Transverse colon (tissue), 4 donors: ENCODE results near the gene GPR179. TPM values are rescaled to one million over a fixed set of nuclear protein-coding genes. Genes with fewer than 3 reads are reported as not detected.

Experiments
- DNase-seq: peaks from one replicate; pipeline ENCODE4 v3.0.0-alpha.2; 2019
- H3K27ac ChIP-seq, 4 donors: fragments of 200-600 bp; sonication (generic); 2 replicates each; pipeline ENCODE4 v1.5.1; 2016 to 2018; ENCODE audit warnings: inconsistent platforms in 4 of 4
- H3K27me3 ChIP-seq: fragments of 200-600 bp; sonication (generic); 2 replicates; pipeline ENCODE4 v1.5.1; 2017; ENCODE audit warnings: inconsistent platforms
- H3K36me3 ChIP-seq, 4 donors: fragments of 200-600 bp; sonication (generic); 2 replicates each; pipeline ENCODE4 v1.5.1; 2017 to 2019; ENCODE audit warnings: inconsistent platforms in 4 of 4
- H3K4me1 ChIP-seq, 4 donors: fragments of 200-600 bp; sonication (generic); 2 replicates each; pipeline ENCODE4 v1.5.1; 2017 to 2020; ENCODE audit warnings: inconsistent platforms in 4 of 4
- H3K4me3 ChIP-seq, 4 donors: fragments of 200-600 bp; sonication (generic); 1 replicate in 1 of 4; 2 replicates in 3 of 4; pipeline versions ENCODE4 v1.5.1 to v1.6.1; 2017 to 2019; ENCODE audit warnings: inconsistent platforms in 4 of 4
- H3K9me3 ChIP-seq, 2 donors: fragments of 200-600 bp; sonication (generic); 2 replicates each; pipeline ENCODE4 v1.5.1; 2017 to 2019; ENCODE audit warnings: inconsistent platforms in 2 of 2
- CTCF ChIP-seq, 5 experiments: fragments of 200-600 bp in 3 of 5; fragments of 450-650 bp in 2 of 5; sonication (generic) in 3 of 5; IDR thresholded peaks; 1 replicate in 2 of 5; 2 replicates in 3 of 5; pipeline ENCODE4 v1.5.1; 2016 to 2017; ENCODE audit warnings: antibody characterized with exemption in 5 of 5, inconsistent platforms in 3 of 5, mild to moderate bottlenecking in 2 of 5, moderate library complexity in 1 of 5
- EP300 ChIP-seq: sonication (generic); formaldehyde crosslinking; IDR thresholded peaks from one replicate; pipeline ENCODE4 v1.6.1; 2017; ENCODE audit warnings: antibody characterized with exemption, low read depth
- POLR2A ChIP-seq: fragments of 450-650 bp; IDR thresholded peaks from one replicate; pipeline ENCODE4 v1.6.1; 2016; ENCODE audit warnings: antibody characterized with exemption, mild to moderate bottlenecking, moderate library complexity
- POLR2AphosphoS5 ChIP-seq, 3 donors: sonication (generic); formaldehyde crosslinking; IDR thresholded peaks; one replicate each; pipeline ENCODE4 v1.6.1; 2016; ENCODE audit warnings: antibody characterized with exemption in 3 of 3
- WGBS, 2 donors: methylation state at CpG; one replicate each; pipeline ENCODE4 v1.1.5; 2018; ENCODE audit warnings: low coverage in 1 of 2; 5-methylcytosine and 5-hydroxymethylcytosine counted together
- in situ Hi-C, 4 donors: fragments of 200-750 bp; cut with MboI; loops; one replicate each; pipeline versions ENCODE4 v1.15.0 to v1.15.1; 2017; ENCODE audit warnings: low sequenced_read_pairs in 3 of 4, low pct_ligation_motif_present in 1 of 4, low pct_unique_long_range_greater_than_20kb in 1 of 4
- intact Hi-C: fragments of 100-400 bp; cut with DNase I; formaldehyde crosslinking; loops from one replicate; pipeline ENCODE4 v1.15.1; 2023; ENCODE audit warnings: low total_unique reads
- total RNA-seq, 4 donors: library from RNA; depleted of rRNA; stranded (reverse); fragments of >200 nt; gene quantifications; one replicate each; pipeline ENCODE4 v1.1.0, GENCODE V29; 2016

GPR179 gene
- total RNA-seq, 4 donors from 2014 or later, result under 0.01 to 0.16 TPM; not detected in 2

DNA sequence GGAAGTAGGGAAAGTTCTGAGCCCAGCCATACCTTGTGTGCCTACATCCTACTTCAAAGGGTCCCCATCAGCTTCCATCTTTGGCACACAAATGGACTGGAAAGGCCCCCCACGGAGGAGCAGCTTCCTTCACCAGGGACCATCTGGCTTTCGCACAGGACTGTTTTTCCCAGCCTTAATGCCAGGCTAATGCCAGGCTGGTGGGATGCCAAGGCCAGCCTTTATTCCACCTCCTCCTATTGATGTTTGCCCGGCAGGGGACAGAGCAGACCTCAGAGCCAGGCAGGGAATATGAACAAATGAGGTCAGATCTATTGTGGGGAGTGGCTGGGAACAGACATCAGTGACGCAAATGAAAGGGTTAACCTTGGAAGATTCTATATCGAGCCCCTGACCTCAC, 5.7 kb downstream of the GPR179 start:
- Histone ChIP-seq H3K9me3 (no peaks in the 10 kb centered on the region), H3K4me1 (peaks cover 0 to 3% (median 0%) of the 10 kb centered on the region in 4 donors), H3K27ac (no peak overlapping the region), H3K36me3 (no peaks in the 10 kb centered on the region), H3K4me3 (no peak overlapping the region), H3K27me3 (peaks cover 4% of the 10 kb centered on the region)
- WGBS, 2 donors, result 72 to 75% methylated on average over 3 to 5 of the region's 5 CpGs
- TF ChIP-seq CTCF (IDR thresholded peaks at IDR 0.05), result no peak
- no peak for TF ChIP-seq POLR2AphosphoS5 (IDR thresholded peaks at IDR 0.05)
- no peak for TF ChIP-seq POLR2A
- TF ChIP-seq EP300, result no peak
- DNase-seq, result no peak
- intact Hi-C loops, result no loop called here
- in situ Hi-C loops, result no loop called here

DNA sequence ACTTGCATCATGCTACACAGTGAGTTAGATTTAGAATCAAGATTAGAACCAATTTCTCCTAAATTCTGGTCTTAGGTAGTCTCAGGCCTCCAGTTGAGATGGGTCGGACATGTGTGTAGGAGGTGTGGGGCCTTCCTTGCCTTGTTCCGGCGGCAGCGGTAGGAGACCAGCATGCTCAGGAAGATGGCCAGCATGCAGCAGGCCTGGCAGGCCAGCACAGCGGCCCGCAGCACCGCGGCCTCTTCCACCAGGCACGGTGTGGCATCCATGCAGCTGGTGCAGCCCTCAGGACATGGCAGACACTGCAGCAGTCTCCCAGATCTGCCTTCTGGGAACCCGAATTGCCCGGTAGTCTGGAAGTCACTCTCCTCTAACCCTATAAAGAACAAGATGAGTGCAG, 6.9 kb downstream of the GPR179 start:
- peaks cover 7% of the 10 kb centered on the region for H3K27me3 ChIP-seq

DNA sequence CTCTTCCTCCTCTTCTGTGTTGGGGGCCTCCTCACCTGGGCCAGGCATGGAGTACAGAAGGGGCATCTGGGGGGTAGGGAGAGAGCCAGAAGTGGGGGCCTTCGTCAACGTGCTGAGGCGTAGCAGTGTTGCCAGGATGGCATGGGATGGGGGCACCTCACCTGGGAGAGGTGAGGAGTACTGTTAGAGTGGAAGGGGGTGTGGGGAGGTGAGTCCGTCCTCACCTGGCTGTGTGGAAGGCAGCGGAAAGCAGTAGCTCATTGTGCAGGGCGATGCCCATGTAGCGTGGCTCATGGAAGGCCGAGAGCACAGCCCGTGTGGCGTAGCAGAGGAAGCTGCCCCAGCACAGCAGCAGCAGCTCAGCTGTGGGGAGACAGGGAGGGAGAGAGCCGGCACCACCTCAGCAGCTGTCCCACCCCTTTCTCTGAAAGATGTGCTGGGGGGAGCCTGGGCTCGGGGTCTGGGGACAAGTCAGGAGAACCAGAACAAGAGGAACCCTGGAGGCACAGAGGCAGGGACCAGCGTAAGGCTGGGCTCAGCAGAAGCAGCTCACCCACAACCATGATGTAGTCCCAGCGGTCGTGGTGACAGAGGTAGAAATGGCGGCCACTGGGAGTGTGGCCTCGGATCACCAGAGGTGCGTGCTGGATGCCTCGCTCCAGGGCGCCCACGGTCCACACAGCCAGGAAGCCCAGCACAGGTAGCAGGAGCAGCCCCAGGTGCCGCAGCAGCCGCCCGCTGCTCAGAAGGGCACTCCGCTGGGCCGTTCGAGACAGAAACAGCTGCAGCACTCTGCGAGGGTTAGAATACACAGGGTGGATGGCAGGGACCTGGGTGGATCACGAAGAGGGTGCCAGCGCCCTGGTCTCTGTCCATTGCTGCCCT, 9.0 kb downstream of the GPR179 start:
- Histone ChIP-seq H3K36me3 (no peaks in the 10 kb centered on the region), H3K27me3 (peaks cover 15% of the 10 kb centered on the region), H3K4me1 (no peaks in the 10 kb centered on the region), H3K27ac (no peak overlapping the region), H3K4me3 (no peak overlapping the region), H3K9me3 (no peaks in the 10 kb centered on the region)
- 60 to 87% methylated on average over 1 to 29 of the region's 30 CpGs for WGBS, 2 donors
- DNase-seq, result no peak
- TF ChIP-seq POLR2A (no peak), CTCF (IDR thresholded peaks at IDR 0.05) (no peak), EP300 (no peak), POLR2AphosphoS5 (IDR thresholded peaks at IDR 0.05) (no peak)
- in situ Hi-C loops, result no loop called here
- intact Hi-C loops, result no loop called here

More for the DNA sequence above, 6.9 kb downstream of the GPR179 start:
- Histone ChIP-seq H3K27ac (no peak overlapping the region), H3K36me3 (no peaks in the 10 kb centered on the region), H3K9me3 (no peaks in the 10 kb centered on the region), H3K4me1 (peaks cover 0 to 3% (median 0%) of the 10 kb centered on the region in 4 donors), H3K4me3 (no peak overlapping the region)
- no peak for DNase-seq
- TF ChIP-seq CTCF (IDR thresholded peaks at IDR 0.05), result no peak
- no peak for TF ChIP-seq EP300
- no peak for TF ChIP-seq POLR2AphosphoS5 (IDR thresholded peaks at IDR 0.05)
- TF ChIP-seq POLR2A, result no peak
- intact Hi-C loops (no loop called here), in situ Hi-C loops (no loop called here)
- 98% methylated on average over 5 of the region's 11 CpGs; no CpG with 5 or more reads in 1 of the 2 donors for WGBS, 2 donors

DNA sequence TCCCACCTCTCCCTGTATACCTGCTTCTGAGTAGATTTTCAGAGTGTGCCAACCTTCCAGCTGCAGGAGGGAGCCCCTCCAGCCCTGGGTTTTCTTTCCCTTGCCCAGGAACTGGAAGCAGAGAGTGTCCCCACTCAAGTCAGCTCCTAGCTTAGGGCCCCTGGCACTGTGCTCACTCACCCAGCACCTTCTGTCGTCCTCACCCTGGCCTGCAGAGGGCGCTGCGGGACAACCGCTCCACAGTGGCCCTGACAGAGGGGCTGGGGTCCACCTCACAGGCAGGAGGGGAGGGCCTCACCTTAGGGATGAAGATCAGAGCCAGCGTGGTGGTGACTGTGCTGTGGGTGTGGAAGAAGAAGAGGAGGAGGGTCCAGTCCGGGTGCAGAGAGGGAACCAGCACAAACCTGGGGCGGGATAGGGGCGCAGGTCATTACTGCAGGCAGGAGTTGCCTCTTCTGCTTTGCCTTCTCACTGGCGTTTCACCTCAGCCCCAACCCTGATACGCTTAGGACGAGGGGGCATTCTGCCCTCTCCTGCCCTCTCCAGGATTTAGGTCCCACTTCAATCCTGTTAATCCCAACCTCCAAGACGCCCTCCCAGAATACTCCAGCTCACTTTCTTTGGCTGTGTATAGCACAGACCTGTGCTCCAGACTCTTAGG, 10.0 kb downstream of the GPR179 start:
- Histone ChIP-seq H3K27ac (no peak overlapping the region), H3K27me3 (peaks cover 15% of the 10 kb centered on the region), H3K9me3 (no peaks in the 10 kb centered on the region), H3K36me3 (no peaks in the 10 kb centered on the region), H3K4me3 (no peak overlapping the region), H3K4me1 (no peaks in the 10 kb centered on the region)
- in situ Hi-C loops (no loop called here), intact Hi-C loops (no loop called here)
- TF ChIP-seq POLR2A, result no peak
- TF ChIP-seq CTCF (IDR thresholded peaks at IDR 0.05), result peak; percentile 35 to 49 (median 41)
- 47% methylated on average over 12 of the region's 12 CpGs; no CpG with 5 or more reads in 1 of the 2 donors for WGBS, 2 donors
- DNase-seq, result peak; percentile 32
